OCI-LY3 (cell line): ENCODE data around the gene FAM53B.

Experiments
- CTCF ChIP-seq: fragments of 200-600, 300-600 bp; sonication (generic); IDR thresholded peaks from 2 replicates; pipeline ENCODE4 v1.5.1; 2014; ENCODE audit warnings: antibody characterized with exemption, low read length, low read depth
- EZH2phosphoT487 ChIP-seq: fragments of 200-600 bp; shearing (Covaris generic); IDR thresholded peaks from 2 replicates; pipeline ENCODE4 v1.6.1; 2018; ENCODE audit warnings: antibody characterized with exemption, mixed run types, low read depth

GRCh38 chr10:124639206-124639605 lies 105.0 kb downstream of the FAM53B start:
- no peak for TF ChIP-seq CTCF
- no peak for TF ChIP-seq EZH2phosphoT487
